ENCODE results near the gene COL15A1.

DNA sequence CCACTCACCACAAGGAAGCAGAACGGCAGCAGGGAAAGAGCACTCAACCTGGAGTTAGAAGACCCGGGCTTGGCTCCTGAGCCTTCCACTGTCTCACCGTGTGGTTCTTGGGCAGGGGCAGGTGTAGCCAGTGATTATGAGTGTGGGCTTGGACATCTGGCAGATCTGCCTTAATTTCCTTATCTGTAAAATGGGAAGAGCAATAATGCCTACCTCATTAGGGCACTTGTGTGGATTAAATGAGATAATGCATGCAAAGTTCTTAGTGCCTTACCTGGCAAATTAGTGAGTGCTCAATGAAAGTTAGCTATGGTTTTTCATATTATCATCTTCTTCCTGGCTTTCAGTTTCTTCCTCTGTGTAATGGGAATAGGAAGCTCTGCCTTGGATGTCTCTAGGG, 28.1 kb upstream of the COL15A1 start:
- no peak for TF ChIP-seq POLR2A (IDR thresholded peaks at IDR 0.05)
- TF ChIP-seq, protein P1, sequence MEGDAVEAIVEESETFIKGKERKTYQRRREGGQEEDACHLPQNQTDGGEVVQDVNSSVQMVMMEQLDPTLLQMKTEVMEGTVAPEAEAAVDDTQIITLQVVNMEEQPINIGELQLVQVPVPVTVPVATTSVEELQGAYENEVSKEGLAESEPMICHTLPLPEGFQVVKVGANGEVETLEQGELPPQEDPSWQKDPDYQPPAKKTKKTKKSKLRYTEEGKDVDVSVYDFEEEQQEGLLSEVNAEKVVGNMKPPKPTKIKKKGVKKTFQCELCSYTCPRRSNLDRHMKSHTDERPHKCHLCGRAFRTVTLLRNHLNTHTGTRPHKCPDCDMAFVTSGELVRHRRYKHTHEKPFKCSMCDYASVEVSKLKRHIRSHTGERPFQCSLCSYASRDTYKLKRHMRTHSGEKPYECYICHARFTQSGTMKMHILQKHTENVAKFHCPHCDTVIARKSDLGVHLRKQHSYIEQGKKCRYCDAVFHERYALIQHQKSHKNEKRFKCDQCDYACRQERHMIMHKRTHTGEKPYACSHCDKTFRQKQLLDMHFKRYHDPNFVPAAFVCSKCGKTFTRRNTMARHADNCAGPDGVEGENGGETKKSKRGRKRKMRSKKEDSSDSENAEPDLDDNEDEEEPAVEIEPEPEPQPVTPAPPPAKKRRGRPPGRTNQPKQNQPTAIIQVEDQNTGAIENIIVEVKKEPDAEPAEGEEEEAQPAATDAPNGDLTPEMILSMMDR (IDR thresholded peaks at IDR 0.05 in 4 of 5, conservative IDR thresholded peaks at IDR 0.05 in 1 of 5) = no peak

Measured in gastrocnemius medialis (tissue), 4 donors.